DMS153 treated with DMSO at 0.1 percent for 48 hours (cell line): Measurements from ENCODE around the gene ZNF2.
"Not testable (repeated sequence)": the region's sequence is repeated elsewhere in the genome, so short reads cannot be mapped to it uniquely, and the experiment has no call there.

ENCODE experiments used
- DNase-seq: peaks from one replicate; lab custom pipeline; 2025; ENCODE audit not compliant: unreplicated experiment; lab: John Stamatoyannopoulos, UW

ZNF2 gene

DNA sequence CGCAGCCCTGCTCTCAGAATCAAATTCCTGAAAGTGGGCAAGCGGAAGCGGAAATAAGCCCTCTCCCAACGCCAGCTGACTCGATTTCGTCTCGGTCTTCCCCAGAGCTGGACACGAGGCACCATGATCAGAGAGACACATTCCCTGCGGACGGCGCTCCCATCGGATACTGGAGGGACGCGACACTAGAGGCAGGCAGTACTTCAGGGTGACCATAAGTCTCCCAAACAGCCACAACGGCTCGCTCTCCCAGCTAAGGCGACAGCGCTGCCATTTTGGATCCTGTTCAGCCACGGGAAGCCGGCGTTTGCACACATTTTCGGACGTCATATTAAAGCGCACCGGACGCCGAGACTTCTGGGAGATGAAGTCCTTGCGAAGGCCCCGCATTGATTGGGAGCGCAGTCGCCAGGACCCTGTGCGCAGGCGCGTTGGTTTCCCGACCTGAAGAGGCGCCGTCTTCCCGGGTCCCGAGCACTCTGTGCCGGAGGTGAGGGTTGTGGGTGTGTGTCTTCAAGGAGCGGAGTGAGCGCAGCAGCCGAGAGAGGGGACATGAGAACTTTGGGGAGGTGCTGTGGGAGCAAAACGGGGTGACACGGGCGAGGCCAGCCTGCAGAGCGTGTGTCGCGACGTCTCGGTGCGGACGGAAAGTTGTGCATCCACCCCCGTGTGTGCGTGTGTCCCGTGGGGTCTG lies at the start of gene ZNF2:
Gene ZNF2, plus strand, starts transcription at position 439 of the 694 bp plus-strand sequence. CDS start 10,418 bp downstream, outside the sequence.
- peak; percentile 93 for DNase-seq

- no peak for DNase-seq
Measured at GRCh38 chr2:95121093-95121406, 44.6 kb upstream of the ZNF2 start.

- peak; percentile 59 for DNase-seq
Measured at GRCh38 chr2:95121407-95122196, 44.0 kb upstream of the ZNF2 start, which contains the start of gene MRPS5. Gene MRPS5 (minus strand): TSS chr2:95121808. CDS start chr2:95121791, 17 bp downstream.

DNA sequence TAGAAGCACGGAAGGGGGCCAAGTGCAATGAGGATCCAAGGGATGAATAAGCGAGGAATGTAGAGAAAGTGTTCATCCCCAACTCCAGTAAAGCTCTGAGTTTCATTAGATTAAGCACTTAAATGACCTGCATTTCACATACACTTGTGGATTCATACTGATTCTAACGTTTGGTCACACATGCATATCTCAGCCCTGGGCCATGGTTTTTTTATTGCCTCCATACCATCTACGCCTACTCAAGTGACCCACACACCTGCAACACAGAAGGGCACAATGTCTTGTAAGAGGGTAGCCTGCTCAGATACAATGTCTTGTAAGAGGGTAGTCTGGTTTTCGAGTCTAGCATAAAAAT lies 43.4 kb upstream of the ZNF2 start:
- DNase-seq, result no peak

- DNase-seq, result no peak
Measured at GRCh38 chr2:95138702-95139101, 26.9 kb upstream of the ZNF2 start.

- DNase-seq, result no peak
Measured at GRCh38 chr2:95143838-95144237, 21.8 kb upstream of the ZNF2 start.

DNA sequence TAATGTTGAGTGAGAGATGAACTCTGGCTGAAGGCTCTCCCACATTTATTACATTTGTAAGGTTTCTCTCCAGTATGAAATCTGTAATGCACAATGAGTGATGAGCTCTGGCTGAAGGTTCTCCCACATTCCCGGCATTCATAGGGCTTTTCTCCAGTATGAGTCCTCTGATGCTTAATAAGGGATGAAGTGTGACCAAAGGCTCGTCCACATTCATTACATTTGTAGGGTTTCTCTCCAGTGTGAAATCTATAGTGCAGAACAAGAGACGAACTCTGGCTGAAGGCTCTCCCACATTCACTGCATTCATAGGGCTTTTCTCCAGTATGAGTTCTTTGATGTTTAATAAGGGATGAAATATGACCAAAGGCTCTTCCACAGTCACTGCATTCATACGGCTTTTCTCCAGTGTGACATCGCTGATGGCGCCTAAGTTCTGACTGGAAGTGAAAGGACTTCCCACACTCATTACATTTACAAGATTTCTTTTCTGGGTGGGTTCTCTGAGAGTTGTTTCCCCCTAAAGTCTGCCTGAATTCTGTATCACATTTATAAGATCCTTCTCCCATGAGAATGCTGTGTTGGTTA lies 16.1 kb upstream of the ZNF2 start:
- no peak for DNase-seq

GRCh38 chr2:95158441-95158840 lies 7.2 kb upstream of the ZNF2 start:
- DNase-seq, result no peak

- no peak for DNase-seq
Measured at GRCh38 chr2:95158891-95159619, 6.6 kb upstream of the ZNF2 start.

- peak; percentile 22 for DNase-seq
Measured at GRCh38 chr2:95159690-95160449, 5.7 kb upstream of the ZNF2 start, which contains the start of gene ZNF514. Gene ZNF514 (minus strand): TSS chr2:95159848. CDS start chr2:95153253, 6,595 bp downstream.

DNA sequence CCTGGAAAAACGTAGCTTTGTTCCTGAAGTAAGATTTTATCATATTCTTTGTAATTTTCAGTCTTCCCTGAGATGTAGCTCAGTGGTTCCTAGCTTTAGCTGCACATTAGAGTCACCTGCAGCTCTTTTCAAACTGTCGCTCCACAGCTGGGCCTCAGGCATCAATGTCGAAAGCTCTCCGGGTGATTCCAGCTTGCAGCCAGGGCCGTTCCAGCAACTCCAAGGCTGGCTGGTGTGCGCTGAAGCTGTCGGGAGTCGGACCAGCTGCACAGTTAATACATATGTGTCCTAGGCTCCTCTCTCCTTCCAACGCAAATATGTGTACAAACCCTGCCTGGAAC lies 609 bp upstream of the ZNF2 start:
- DNase-seq, result no peak

DNA sequence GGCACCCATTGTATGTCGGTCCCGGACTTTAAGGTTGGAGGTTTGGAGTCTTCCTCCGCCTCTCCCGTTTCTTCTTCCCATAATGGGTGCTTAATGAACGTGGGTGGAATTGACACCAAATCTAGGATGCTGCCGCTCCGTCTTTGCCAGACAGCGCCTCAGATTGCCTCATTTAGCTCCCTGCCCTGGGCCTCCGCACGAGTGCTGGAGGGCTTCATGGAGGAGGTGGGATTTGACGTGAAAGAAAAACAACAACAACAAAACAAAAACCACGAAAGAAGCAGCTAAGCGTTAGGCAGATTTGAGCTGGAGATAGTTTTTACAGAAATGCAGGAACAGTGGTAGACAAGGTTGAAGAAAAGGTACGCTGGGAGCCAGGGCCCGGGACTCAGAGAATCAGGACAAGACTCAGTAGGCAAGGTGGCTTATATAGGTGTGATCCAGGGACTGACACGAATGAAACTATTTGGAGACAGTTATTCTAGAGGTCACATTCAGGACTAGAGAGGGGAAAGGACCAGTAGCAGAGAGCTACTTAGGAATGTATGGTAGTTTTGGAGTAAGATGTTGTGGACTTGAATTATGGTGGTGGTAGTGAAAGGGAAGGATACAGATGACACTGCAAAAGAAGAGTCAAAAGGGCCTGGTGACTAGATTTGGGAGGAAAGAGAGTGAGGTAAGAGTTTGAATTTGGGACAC lies 605 bp downstream of the ZNF2 start:
- DNase-seq, result no peak

DNA sequence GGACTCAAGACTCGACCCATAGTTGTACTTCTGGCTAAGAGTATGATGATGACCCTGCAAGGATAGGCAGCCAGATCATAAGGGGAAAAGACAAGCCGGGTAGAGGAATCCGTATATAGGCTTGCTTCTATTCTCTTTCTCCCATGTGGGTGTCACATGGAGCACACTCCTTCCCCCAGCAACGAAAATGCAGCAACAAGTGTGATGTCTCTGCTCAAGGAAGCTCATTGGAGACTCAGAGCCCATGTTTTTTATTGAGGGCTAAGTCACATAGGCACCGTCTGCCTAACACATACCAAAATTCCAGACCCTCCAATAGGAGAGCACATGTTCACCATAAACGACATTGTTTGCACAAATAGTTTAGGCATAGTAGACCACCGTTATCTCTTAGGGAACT lies 6.3 kb downstream of the ZNF2 start:
- DNase-seq, result no peak

GRCh38 chr2:95174031-95174542 lies 8.5 kb downstream of the ZNF2 start:
- no peak for DNase-seq

GRCh38 chr2:95179451-95179850 lies 13.8 kb downstream of the ZNF2 start:
- no peak for DNase-seq

- no peak for DNase-seq
Measured at GRCh38 chr2:95181774-95182173, 16.2 kb downstream of the ZNF2 start.

- DNase-seq, result no peak
Measured at GRCh38 chr2:95185197-95185596, 19.6 kb downstream of the ZNF2 start.

DNA sequence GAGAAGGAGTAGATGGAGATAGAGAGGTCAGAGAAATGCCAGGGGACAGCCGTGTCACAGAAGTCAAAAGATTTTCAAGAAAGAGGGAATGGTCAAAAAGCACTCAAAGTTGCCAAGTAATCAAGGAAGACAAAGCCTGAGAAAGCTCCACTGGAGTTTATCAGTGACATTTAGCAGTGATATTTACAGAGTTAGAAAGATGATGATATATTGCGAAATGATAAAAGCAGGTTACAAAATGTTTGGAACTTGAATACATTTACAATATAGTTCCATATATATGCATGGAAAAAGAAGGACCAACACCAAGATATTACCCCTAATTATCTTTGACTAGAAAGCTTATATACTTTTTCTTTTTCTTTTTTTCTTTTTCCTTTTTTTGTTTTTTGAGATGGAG lies 20.4 kb downstream of the ZNF2 start:
- DNase-seq, result no peak

- DNase-seq, result not testable (repeated sequence)
Measured at GRCh38 chr2:95192956-95193355, 27.3 kb downstream of the ZNF2 start.

- DNase-seq, result no peak
Measured at GRCh38 chr2:95203911-95204310, 38.3 kb downstream of the ZNF2 start.
